IMR-90 (cell line): ENCODE measurements around the gene CDKN2B-AS1.

Experiments used
- BHLHE40 ChIP-seq: fragments of 150-350 bp; IDR thresholded peaks from 2 replicates; pipeline ENCODE4 v1.6.1; 2016; ENCODE audit warnings: mild to moderate bottlenecking, low read depth, low read length
- CHD1 ChIP-seq: IDR thresholded peaks from 2 replicates; pipeline ENCODE4 v1.6.1; 2012; ENCODE audit warnings: low read depth, low read length, improper control_type of control experiment
- CTCF ChIP-seq: conservative IDR thresholded peaks from 2 replicates; pipeline ENCODE4 v1.5.1; 2012; ENCODE audit warnings: mild to moderate bottlenecking, low read depth, low read length, improper control_type of control experiment
- ELK1 ChIP-seq: fragments of 150-350 bp; IDR thresholded peaks from 2 replicates; pipeline ENCODE4 v1.6.1; 2016; ENCODE audit warnings: low read depth, mild to moderate bottlenecking, low read length, moderate library complexity, borderline replicate concordance
- MAFK ChIP-seq: IDR thresholded peaks from 2 replicates; pipeline ENCODE4 v1.6.1; 2012; ENCODE audit warnings: low read depth, low read length, improper control_type of control experiment
- MAZ ChIP-seq: IDR thresholded peaks from 2 replicates; pipeline ENCODE4 v1.6.1; 2012; ENCODE audit warnings: low read depth, mild to moderate bottlenecking, low read length, improper control_type of control experiment, moderate library complexity, borderline replicate concordance
- NFE2L2 ChIP-seq: fragments of 150-350 bp; IDR thresholded peaks from 2 replicates; pipeline ENCODE4 v1.6.1; 2016; ENCODE audit warnings: low read depth, mild to moderate bottlenecking, low read length
- POLR2A ChIP-seq: IDR thresholded peaks from 2 replicates; pipeline ENCODE4 v1.6.1; 2012; ENCODE audit warnings: mild to moderate bottlenecking, low read depth, low read length
- RAD21 ChIP-seq: IDR thresholded peaks from 2 replicates; pipeline ENCODE4 v1.6.1; 2012; ENCODE audit warnings: low read length, improper control_type of control experiment
- RCOR1 ChIP-seq: IDR thresholded peaks from 2 replicates; pipeline ENCODE4 v1.6.1; 2012; ENCODE audit warnings: mild to moderate bottlenecking, low read length, improper control_type of control experiment; ENCODE audit not compliant: insufficient replicate concordance
- RFX5 ChIP-seq: IDR thresholded peaks from 2 replicates; pipeline ENCODE4 v1.8.0; 2012; ENCODE audit warnings: low read depth, mild to moderate bottlenecking, low read length, moderate library complexity
- SMC3 ChIP-seq: fragments of 150-350 bp; IDR thresholded peaks from 2 replicates; pipeline ENCODE4 v1.6.1; 2016; ENCODE audit warnings: low read depth, mild to moderate bottlenecking, antibody characterized with exemption, low read length, moderate library complexity
- USF2 ChIP-seq: fragments of 150-350 bp; IDR thresholded peaks from 2 replicates; pipeline ENCODE4 v1.6.1; 2017; ENCODE audit warnings: mild to moderate bottlenecking, antibody characterized with exemption, low read length, low read depth

- peak; percentile 85 for TF ChIP-seq CTCF
- TF ChIP-seq POLR2A, result peak; percentile 97
- TF ChIP-seq RCOR1, result no peak
- TF ChIP-seq RFX5, result no peak
- TF ChIP-seq CHD1, result no peak
- TF ChIP-seq RAD21, result peak; percentile 67
- no peak for TF ChIP-seq BHLHE40
- no peak for TF ChIP-seq NFE2L2
- TF ChIP-seq ELK1, result no peak
- TF ChIP-seq USF2, result peak; percentile 90
- TF ChIP-seq MAZ, result peak; percentile 73; the same call in 1 of the 2 replicates
- peak; percentile 76 for TF ChIP-seq SMC3
- no peak for TF ChIP-seq MAFK
Measured at GRCh38 chr9:22008717-22009505, 14.3 kb downstream of the CDKN2B-AS1 start, which contains the start of gene CDKN2B.
